GM19023 (cell line): ENCODE measurements around the gene CALML6.

Source experiments
- ATAC-seq: cut with Tn5 transposase; IDR thresholded peaks from one replicate; pipeline ENCODE4 v1.9.1; 2021; ENCODE audit warnings: mild to moderate bottlenecking, moderate library complexity; ENCODE audit not compliant: unreplicated experiment

The CALML6 gene

DNA sequence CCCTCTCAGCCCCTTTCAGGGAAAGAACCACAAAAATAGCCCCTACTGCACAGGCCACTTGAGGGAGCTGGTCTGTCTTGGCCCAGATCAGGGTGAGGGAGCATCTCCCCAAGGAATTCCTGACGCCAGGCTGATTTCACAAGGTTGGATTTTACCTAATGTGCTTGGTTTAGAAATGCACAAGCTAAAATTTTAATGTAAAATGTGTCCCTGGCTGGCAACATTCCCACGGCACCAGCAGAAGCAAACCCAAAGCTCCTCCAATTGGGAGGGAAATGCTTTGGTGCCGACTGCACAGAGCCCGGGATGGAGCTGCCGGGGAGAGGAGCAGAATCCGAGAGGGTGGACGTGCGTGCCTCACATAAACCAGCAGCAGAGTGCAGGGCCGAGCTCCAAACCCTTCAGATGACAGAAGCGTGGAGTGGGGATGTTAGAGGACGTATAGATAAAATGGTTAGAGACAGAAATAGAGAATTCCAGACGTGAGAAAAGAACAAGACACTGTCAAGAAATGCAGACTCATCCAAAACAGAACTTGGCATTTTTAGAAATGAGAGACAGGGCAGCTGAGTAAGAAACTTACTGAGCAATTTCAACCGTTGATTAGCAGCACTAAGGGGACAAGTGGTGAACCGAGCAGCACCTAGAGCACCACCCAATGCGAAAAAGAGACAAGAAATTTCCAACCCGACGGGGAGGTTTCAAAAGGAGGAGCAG is 45.6 kb downstream of the CALML6 start:
- no peak for ATAC-seq

DNA sequence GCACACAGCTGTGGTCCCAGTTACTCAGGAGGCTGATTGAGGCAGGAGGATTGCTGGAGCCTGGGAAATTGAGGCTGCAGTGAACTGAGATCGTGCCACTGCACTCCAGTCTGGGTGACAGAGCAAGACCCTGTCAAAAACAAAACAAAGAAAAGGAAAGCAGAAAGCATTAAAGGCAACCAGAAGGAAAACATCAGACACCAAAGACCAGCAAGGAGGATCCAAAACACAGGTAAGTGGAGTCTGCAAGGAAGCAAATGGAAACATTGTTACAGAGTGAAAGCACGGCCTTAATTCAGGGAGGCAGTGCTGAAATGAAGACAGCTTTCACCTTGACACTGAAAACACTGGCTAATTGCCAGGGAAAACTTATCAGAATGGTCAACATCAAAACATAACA is 47.7 kb downstream of the CALML6 start:
- ATAC-seq: no peak

DNA sequence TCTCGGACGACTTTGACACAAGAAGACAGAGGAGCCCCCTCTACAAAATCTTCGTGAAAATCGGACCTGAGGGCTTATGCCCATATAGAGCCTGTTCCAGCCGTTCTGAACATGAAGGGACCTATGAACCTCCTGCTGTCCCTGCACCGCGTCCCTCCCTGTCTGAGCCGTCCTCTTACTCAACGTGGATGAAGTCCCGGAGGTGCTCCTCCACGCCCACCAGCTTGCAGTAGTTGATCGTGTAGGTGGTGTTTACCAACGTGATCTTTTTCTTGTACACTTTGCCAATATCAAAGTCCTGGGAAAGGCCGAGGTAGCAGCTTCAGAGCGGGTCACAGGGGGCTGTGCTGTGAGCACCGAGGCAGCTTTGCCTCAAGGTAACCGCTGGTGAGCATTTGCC is 48.5 kb downstream of the CALML6 start:
- ATAC-seq: no peak

DNA sequence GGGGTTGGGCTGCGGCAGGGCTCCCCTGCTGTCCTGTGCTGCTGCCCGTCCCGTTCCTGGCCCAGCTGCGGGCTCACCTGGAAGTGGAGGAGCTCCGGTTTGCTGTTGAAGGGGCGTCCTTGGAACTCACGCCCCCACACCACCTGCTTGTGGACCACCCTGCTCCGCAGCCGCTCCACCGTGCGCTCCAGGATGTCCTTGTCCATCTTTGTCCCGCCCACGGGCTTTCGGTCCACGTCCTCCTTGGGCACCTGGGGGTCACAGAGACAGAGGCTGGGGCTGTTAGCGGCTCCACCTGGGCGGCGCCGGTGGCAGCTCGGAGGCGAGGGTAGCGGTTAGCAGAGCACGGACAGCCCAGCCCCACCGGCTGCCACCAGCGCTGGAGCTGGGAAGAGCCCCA is 49.8 kb downstream of the CALML6 start:
- ATAC-seq: no peak

DNA sequence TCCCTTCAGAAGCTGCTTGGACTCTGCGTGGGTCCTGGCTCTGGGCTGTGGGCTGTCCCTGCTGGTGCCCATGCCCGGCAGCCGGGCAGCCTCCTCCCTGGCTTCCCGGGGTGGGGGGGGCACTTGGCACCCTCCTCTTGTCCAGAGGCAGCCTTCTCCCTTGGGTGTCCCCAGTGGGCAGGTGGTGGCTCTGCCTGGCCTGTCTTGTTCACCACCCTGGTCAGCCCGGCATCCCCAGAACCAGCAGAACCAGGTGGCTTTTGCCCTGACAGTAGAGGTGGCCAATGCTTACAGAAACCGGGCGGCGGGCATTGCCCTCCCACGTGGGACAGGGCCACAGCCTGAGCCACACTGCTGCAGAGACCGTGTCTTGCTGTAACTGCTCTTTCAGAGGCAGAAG is 50.5 kb downstream of the CALML6 start:
- no peak for ATAC-seq

DNA sequence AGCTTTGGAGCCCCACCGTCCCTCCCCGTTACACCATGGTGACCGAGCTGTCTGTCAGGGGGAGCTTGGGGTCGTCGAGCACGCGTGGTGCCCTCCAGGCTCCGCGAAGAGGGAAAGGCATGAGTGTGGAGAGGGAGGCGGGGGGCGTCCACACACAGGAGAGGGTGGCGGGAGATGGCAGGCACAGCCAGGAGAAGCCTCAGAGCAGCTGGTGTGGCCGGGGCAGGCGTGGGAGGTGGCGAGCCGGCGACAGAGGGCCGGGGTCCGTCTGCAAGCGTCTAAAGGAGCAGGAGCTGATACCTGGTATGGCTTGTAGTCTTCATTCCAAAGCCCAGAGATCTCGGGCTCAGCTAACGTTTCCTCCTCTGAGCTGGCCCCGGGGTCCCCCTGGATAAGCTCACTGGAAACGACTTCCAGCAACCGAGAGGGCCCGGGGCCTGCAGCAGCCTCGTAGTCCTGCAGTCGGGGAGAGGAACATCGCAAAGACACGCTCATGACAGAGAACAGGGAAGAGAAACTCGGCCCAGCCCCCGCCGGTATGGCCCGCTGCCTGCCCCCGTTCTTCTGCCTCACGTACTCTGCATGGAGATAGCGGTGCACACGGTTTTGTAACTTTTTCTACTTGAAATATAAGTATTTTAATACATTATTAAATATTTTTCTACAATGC is 51.1 kb downstream of the CALML6 start:
- ATAC-seq: no peak
